TTC549 (cell line): ENCODE results near the gene ZKSCAN4.

Experiments
- FAIRE-seq: peaks from 2 replicates; lab custom pipeline; 2012; peaks lifted over from hg19 to GRCh38; lab: Jason Lieb, UNC

Gene ZKSCAN4

DNA sequence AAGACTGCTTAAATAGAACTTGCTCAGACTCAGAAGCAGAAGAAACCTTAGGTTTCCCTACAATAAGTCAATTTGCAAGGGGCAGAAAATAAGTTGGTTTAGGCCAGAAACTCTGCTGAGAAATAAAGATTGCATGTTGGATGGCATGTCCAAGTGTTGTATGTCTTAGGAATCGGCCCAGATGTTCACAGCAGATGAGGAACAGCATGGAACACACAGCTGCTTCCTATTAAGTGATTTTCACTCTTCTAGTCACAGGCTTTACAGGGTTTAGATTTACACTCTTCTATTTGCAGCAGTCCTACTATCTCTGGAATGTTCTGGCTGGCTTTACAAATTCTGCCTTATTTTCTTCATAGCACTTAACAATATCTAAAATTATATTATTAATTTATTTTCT lies 3.2 kb downstream of the ZKSCAN4 start:
- no peak for FAIRE-seq

DNA sequence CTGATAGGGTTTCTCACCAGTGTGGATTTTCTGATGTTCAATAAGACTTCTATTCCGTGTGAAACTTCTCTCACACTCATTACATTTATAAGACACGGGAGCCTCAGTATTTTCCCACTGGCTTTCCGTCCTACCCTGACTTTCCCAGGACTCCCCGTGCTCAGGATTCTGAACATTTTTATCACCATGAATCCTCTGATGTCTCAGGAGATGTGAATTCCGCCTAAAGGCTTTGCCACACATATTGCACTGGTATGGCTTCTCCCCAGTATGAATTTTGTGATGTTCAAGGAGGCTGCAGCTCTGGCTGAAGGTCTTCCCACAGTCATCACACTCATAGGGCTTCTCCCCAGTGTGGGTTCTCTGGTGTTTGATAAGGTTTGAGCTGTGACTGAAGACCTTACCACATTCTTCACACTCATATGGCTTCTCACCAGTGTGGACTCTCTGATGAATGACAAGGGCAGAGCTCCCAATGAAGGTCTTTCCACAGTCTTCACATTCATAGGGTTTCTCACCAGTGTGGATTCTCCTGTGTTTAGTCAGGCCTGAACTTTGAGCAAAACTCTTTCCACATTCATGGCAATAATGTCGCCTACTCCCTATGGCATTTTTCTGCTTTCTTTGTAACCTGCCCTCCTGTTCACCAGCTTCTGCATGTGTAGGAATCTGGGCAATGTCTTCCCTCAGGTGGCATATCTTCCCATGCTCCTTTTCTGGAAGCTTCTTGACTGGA lies 6.7 kb downstream of the ZKSCAN4 start:
- no peak for FAIRE-seq

DNA sequence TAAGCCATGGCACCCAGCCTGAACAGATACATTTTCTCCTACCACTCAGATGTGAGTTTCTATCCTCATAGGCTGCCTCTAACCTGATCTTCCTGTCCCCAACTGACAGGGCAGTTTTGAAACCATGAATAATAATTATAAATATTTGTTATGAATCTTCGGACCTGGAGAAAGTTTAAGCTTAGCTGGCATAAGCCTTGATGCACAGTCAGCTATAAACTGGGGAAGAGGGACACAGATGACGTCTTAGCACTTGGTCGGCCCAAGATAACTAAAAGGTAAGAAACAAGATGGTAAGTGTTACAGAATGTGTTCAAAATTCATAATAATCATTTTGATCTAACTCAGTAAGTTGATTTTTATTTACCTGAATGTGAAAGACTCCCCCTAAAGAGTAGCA lies 8.1 kb downstream of the ZKSCAN4 start:
- no peak for FAIRE-seq

- FAIRE-seq: no peak
Observed at GRCh38 chr6:28240471-28240870, 11.6 kb downstream of the ZKSCAN4 start.

GRCh38 chr6:28239636-28240035 lies 12.4 kb downstream of the ZKSCAN4 start:
- FAIRE-seq: no peak

- FAIRE-seq: no peak
Observed at GRCh38 chr6:28235912-28236452, 16.1 kb downstream of the ZKSCAN4 start.

DNA sequence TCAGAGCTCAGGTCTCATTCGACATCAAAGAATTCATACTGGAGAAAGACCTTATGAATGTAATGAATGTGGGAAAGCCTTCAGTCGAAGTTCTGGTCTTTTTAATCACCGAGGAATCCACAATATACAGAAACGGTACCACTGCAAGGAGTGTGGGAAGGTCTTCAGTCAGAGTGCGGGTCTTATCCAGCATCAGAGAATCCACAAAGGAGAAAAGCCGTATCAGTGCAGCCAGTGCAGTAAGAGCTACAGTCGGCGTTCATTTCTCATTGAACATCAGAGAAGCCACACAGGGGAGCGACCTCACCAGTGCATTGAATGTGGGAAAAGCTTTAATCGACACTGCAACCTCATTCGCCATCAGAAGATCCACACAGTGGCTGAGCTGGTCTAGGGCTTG lies 19.3 kb downstream of the ZKSCAN4 start:
- FAIRE-seq: no peak

- no peak for FAIRE-seq
Observed at GRCh38 chr6:28226460-28226859, 25.6 kb downstream of the ZKSCAN4 start.

DNA sequence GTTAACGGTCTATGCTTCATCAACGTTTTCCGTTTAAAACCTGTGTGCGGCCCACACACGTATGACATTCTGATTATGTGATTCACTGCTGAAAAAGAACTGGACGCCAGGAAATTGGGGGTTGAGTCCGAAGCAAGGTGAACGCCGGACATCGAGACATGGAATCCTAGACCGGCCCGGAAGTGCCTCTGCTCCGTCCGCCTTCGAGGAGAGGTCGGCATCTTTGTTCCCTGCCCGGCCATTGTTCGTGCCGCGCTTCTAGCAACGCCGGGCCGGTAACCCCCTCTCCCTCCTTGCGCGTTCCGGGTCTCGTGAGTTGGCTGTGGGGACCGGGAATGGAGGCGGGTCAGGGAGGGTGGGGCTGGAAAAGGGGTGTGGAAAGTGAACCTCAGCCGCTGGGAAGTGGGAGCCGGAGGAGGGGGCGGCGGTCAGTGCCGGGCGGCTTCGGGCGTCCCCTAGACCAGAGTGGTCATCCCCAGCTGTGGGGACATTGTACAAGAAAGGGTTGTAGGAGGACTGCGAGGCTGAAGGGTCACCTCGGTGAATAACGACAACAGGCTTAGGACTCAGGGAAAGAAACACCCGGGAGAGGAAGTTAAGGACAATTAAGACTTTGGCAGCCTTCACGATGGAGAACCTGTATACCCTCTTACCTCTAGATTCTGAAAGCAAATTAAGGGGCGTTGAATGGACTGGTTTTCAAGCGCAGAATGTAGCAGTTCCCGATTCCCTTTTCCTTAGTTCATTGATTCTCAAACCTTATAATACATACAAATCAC lies 26.8 kb downstream of the ZKSCAN4 start, which contains the start of gene ZSCAN9:
TSS of gene ZSCAN9 (plus strand) at position 220 of the 779 bp plus-strand sequence. CDS start 1,810 bp downstream, outside the sequence.
- FAIRE-seq: no peak

GRCh38 chr6:28224131-28225055 lies 27.7 kb downstream of the ZKSCAN4 start:
- no peak for FAIRE-seq

- no peak for FAIRE-seq
Observed at GRCh38 chr6:28220257-28221133, 31.6 kb downstream of the ZKSCAN4 start.

- no peak for FAIRE-seq
Observed at GRCh38 chr6:28218312-28219248, 33.5 kb downstream of the ZKSCAN4 start.

DNA sequence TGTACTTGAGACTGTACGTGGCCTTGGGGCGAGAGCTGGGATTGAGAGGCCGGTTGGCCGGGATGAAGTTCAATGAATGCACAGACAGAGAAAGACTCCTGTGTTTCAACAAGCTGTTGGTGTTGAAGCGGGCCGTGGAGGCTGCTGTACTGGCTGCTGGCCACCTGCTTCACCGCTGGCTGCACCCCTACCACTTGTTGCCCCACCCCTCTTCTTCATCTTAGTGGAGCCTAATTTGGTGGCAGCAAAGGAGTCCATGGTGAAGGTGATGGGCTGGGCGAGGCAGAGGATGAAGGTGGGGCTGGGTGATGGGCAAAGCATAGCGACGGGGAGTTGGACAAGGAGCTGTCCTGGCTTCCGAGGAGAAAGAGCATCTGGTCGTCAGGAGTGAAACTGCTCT lies 34.2 kb downstream of the ZKSCAN4 start:
- FAIRE-seq: no peak

DNA sequence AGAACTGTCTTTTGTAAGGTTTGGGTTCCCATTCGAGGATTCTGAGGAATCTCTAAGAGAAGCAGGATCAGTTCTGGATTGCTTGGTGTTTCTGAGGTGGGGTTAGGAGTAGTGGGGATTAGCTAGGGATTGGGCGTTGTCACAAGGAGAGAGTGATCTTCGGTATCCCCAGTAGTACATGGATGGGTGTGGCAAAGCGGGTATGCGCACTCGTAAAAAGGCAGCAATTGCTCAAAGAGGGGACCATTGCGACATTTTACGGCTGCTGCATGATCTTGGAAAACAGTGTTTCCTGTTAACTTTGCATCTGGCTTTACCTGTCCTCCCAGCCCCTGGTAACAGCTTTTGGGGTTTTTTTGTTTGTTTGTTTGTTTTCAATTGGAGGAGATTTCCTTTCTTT lies 36.6 kb downstream of the ZKSCAN4 start:
- FAIRE-seq: no peak

- FAIRE-seq: no peak
Observed at GRCh38 chr6:28213213-28213523, 38.9 kb downstream of the ZKSCAN4 start.

DNA sequence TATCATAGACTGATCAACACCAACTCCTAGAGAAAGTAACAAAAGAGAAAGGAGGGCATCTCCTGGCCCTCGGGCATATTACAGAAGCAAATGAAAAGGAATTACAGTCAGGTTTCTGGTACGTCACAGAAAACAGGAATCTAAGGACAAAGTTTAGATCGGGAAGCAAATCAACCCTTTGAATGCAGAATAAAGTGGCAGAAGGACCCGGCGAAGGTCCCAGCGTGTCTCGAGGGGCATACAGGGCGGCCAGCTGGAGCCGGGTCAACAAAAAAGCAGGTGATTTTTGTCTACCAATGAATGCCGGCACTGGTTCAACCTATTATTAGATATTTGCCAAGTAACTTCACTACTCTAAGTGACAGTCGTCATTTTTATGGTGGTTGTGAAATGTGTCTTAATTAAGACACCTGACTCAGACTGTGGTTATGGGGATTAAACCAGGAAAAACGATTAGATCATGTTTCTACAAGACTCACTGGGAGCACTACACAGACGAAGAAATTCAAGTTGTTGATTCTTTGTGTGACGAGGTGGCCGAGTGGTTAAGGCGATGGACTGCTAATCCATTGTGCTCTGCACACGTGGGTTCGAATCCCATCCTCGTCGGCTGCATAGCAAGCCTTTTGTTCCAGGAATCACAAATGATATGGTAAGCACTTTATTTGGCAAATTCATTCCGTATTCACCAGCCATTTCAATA lies 39.4 kb downstream of the ZKSCAN4 start:
- no peak for FAIRE-seq

DNA sequence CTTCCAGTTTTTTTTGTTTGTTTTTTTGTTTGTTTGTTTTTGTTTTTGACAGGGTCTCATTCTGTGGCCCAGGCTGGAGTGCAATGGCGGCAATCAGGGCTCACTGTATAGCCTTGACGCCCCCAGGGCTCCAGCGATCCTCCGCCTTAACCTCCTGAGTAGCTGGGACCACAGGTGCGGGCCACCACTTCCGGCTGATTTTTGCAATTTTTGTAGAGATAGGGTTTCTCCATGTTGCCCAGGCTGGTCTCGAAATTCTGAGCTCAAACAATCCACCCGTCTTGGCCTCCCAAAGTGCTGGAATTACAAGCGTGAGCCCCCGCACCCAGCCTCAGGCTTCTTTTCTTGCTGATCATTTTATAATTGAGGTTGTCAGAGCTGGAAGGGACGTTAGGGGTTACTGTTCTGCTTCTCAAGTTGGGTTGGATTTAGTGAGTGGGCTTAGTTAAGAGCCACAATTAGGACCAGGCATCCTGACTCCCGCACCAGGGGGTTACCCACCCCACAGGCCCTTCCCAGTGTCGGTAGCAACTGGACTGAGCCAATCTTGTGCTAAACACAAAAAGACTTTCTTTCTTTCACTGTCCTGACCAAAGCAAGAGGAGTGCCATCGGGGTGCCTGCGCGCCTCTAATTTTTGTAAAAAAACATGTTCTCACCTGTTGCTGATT lies 40.1 kb downstream of the ZKSCAN4 start:
- FAIRE-seq: no peak

- FAIRE-seq: no peak
Observed at GRCh38 chr6:28209753-28210535, 42.1 kb downstream of the ZKSCAN4 start.
